ENCODE data around the gene TSTD2.

GRCh38 chr9:97658707-97659106 lies 25.5 kb upstream of the TSTD2 start:
- TF ChIP-seq POLR2A (IDR thresholded peaks at IDR 0.05; ENCODE audit: low read depth, low read length) (no peak), POLR2AphosphoS5 (IDR thresholded peaks at IDR 0.05; ENCODE audit: low read depth, low read length) (no peak)
